ENCODE results near the gene IFT80.

DNA sequence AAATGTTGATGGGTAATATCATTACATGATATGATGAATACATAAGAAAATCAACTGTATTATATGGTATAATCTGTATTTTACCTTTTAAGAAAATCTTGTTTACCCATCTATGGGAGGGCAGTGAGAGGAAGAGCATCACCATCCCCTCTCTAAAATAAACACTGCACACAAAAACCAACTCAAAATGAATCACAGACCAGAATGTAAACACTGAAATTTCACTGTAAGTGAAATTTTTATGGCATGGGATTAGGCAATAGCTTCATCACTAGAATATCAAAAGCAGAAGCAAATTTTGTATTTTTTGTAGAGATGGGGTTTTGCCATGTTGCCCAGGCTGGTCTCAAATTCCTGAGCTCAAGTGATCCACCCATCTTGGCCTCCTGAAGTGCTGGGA is 26.2 kb downstream of the IFT80 start:
- TF ChIP-seq, protein P1, sequence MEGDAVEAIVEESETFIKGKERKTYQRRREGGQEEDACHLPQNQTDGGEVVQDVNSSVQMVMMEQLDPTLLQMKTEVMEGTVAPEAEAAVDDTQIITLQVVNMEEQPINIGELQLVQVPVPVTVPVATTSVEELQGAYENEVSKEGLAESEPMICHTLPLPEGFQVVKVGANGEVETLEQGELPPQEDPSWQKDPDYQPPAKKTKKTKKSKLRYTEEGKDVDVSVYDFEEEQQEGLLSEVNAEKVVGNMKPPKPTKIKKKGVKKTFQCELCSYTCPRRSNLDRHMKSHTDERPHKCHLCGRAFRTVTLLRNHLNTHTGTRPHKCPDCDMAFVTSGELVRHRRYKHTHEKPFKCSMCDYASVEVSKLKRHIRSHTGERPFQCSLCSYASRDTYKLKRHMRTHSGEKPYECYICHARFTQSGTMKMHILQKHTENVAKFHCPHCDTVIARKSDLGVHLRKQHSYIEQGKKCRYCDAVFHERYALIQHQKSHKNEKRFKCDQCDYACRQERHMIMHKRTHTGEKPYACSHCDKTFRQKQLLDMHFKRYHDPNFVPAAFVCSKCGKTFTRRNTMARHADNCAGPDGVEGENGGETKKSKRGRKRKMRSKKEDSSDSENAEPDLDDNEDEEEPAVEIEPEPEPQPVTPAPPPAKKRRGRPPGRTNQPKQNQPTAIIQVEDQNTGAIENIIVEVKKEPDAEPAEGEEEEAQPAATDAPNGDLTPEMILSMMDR (IDR thresholded peaks at IDR 0.05), result no peak
- no peak for TF ChIP-seq POLR2AphosphoS5 (IDR thresholded peaks at IDR 0.05)
